GM18868 (cell line): Measurements from ENCODE around the gene PRIM2.
"Not testable (repeated sequence)": the region's sequence is repeated elsewhere in the genome, so short reads cannot be mapped to it uniquely, and the experiment has no call there.

ENCODE experiments used
- ATAC-seq: cut with Tn5 transposase; IDR thresholded peaks from one replicate; pipeline ENCODE4 v1.9.1; 2021; ENCODE audit warnings: mild to moderate bottlenecking, moderate library complexity; ENCODE audit not compliant: unreplicated experiment

The PRIM2 gene

GRCh38 chr6:57572844-57573243 lies 255.4 kb downstream of the PRIM2 start:
- not testable (repeated sequence) for ATAC-seq

GRCh38 chr6:57577023-57577422 lies 259.6 kb downstream of the PRIM2 start:
- not testable (repeated sequence) for ATAC-seq

DNA sequence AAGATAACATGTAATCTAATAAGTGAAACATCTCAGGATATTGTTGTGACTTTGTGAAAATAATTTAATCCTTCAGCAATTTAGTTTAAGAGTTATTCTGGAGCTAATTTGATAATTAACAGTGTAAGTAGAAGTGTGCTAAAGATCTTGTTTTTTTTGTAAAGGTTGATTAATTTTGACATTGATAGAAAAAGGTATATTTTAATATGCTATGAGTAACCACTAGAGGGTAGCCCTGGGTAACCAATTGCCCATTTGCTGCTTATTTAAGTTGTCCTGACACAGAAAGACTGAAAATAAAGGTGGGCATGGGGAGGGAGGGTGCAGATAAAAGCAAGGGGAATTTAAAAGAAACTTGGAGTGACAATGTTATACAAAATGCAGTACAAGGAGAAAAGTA lies 262.1 kb downstream of the PRIM2 start:
- ATAC-seq, result peak; percentile 75

DNA sequence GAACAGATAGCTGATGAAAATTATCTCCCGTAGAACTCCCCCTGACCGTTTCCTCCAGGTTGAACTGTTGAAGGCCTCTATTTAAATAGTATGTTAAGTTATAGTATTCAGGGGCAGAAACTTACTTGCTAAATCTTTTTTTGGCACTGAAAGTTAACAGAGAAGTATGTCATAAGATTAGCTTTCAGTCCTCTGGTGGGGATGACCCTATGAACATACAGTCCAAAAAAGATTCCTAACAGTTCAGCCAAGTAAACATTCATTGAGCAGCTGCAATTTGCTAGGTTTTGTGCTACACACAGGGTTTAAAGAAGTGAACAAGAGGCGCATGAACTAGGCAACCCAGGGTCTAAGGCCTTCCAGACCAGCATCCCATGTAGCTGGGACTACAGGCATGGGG lies 264.2 kb downstream of the PRIM2 start:
- not testable (repeated sequence) for ATAC-seq

- ATAC-seq, result not testable (repeated sequence)
Observed at GRCh38 chr6:57601105-57601504, 283.7 kb downstream of the PRIM2 start.

DNA sequence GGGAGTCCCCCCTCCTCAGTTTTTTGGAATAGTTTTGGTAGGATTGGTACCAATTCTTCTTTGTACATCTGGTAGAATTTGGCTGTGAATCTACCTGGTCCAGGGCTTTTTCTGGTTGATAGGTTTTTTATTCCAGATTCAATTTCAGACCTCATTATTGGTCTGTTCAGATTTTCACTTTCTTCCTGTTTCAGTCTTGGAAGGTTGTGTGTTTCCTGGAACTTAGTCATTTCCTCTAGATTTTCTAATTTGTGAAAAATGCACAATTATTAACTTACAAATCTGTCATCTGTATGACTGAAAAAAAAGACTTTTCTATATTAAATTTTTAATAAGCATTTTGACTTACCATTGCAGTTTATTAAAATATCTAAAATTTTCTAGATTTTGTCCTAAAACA lies 287.9 kb downstream of the PRIM2 start:
- not testable (repeated sequence) for ATAC-seq

GRCh38 chr6:57606331-57606730 lies 288.9 kb downstream of the PRIM2 start:
- ATAC-seq, result not testable (repeated sequence)

GRCh38 chr6:57610612-57611011 lies 293.2 kb downstream of the PRIM2 start:
- not testable (repeated sequence) for ATAC-seq

- not testable (repeated sequence) for ATAC-seq
Observed at GRCh38 chr6:57618959-57619358, 301.5 kb downstream of the PRIM2 start.

GRCh38 chr6:57631773-57632172 lies 314.3 kb downstream of the PRIM2 start:
- ATAC-seq, result not testable (repeated sequence)

DNA sequence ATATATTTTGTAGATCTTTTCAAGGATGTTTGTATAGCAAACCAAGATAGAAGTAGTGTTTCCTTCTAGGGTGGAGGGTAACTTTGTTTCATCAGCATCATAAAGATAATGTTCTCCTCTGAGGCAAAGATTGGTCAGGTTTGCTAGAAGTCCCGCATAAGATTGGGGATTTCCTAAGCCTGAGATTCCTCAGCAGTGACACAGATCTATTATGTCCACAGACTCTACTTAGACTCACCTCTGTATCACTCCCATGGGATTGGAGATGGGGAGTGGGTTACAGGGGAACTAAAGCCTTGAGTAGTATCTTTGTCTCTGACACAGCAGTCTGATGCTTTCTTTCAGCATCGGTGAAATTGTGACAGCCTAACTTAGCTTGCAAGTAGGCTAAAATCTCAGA lies 341.1 kb downstream of the PRIM2 start:
- ATAC-seq, result not testable (repeated sequence)

DNA sequence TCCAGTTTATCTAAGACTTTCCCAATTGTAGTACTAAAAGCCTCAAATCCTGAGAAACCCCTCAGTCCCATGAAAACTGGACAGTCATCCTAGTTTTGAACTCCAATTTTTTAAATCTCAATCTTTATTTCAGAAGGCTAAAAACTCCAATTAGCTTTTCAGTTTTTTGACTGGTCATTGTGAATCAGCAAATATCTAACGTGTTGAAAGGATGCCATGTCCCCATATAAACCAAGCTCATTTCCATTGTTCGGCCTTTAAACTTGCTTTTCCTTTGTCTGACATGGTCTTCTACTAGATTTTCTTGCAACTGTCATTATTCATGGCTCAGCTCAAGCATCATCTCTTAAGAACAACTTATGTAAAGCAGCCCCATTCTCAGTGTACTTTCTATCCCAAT lies 342.4 kb downstream of the PRIM2 start:
- not testable (repeated sequence) for ATAC-seq

- not testable (repeated sequence) for ATAC-seq
Observed at GRCh38 chr6:57660940-57661339, 343.5 kb downstream of the PRIM2 start.

- ATAC-seq, result not testable (repeated sequence)
Observed at GRCh38 chr6:57668108-57668507, 350.7 kb downstream of the PRIM2 start.

GRCh38 chr6:57671237-57671636 lies 353.8 kb downstream of the PRIM2 start:
- ATAC-seq, result not testable (repeated sequence)

GRCh38 chr6:57671937-57672627 lies 354.7 kb downstream of the PRIM2 start:
- ATAC-seq, result peak; percentile 72

DNA sequence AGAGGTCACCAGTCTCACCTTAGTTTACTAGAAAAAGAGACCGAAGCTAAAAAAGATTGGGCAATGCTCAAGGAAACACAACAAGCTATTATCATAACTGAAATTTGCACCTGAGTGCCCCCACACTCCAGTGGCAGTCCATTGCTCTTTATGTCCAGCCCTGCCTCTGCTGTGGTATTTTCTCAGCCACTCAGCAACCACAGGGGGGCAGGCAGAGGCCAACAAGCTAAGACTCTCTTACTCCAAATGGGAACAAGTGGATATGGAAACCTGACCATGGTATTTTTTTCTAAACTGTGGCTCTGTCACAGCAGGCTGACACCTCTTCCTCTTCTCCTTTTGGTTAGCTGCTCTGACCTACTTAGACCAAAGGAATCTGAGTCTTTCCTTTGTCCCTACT lies 355.9 kb downstream of the PRIM2 start:
- ATAC-seq, result not testable (repeated sequence)

DNA sequence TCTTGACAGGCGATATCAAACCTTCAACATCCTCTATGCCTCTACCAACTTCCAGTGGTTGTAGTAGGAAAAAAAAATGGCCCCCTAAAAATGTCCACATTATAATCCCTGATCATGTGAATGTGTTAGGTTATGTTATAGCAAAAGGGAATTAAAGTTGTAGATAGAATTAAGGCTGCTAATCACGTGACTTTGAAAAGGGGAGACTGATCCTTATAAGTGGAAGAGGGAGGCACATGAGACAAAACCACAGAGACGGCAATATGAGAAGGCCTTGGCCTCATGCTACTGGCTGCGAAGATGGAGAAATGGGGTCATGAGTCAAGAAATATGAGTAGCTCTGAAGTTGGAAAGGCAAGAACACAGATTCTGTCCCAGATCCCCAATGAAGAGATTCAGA lies 358.0 kb downstream of the PRIM2 start:
- ATAC-seq, result not testable (repeated sequence)

DNA sequence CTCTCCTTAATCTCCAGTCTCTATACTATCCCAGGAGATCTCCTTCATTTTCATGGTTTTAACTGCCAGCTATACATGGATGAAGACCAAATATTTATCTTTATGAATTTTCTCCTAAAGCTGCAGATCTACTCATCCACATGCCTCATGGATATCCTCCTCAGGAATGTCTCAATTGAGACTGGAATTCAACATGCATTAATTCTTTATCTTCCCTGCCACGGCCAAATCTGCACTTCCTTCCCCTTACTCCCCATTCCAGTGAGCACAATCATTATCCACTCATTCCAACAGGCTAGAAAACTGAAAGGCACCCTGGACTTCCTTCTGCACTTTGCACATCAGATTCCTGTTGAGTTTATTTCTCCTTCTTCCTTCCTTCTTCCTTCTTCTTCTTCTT lies 379.0 kb downstream of the PRIM2 start:
- ATAC-seq, result not testable (repeated sequence)
